Rectal smooth muscle tissue (tissue), 1 donor: ENCODE results near the gene KCTD10.
A peak's percentile ranks its signal among the peaks of the same experiment; 100 is the strongest.
"Not testable (repeated sequence)": the region's sequence is repeated elsewhere in the genome, so short reads cannot be mapped to it uniquely, and the experiment has no call there.

Source experiments
- H3K27ac ChIP-seq: one replicate; pipeline ENCODE4 v1.7.0; 2013; ENCODE audit warnings: low read depth, low read length, inconsistent platforms
- H3K27me3 ChIP-seq: one replicate; pipeline ENCODE4 v1.7.0; 2013; ENCODE audit warnings: low read length; ENCODE audit not compliant: control insufficient read depth, insufficient read depth
- H3K36me3 ChIP-seq: one replicate; pipeline ENCODE4 v1.7.0; 2013; ENCODE audit warnings: low read length; ENCODE audit not compliant: control insufficient read depth, insufficient read depth
- H3K4me1 ChIP-seq: one replicate; pipeline ENCODE4 v1.7.0; 2013; ENCODE audit warnings: low read length; ENCODE audit not compliant: control insufficient read depth, insufficient read depth
- H3K4me3 ChIP-seq: one replicate; pipeline ENCODE4 v1.7.0; 2013; ENCODE audit warnings: low read length
- H3K9ac ChIP-seq: one replicate; pipeline ENCODE4 v1.7.0; 2013; ENCODE audit warnings: low read length

Gene KCTD10

DNA sequence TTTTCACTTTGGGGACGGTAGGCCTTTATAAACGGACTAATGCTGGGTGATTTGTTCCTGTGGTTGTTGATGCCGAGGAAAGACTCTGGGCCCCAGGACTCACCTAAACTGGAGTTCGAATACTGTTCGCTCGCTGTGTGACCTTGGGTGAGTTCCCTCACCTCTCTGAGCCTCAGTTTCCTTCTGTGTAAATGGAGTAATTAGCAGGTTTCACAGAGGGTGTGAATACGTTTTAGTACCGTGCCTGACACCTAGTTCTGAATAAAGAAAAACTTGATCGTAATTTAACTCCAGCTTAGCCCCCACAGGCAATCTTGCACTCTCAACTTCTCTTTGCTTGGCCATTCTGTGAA is 839 bp upstream of the KCTD10 start:
- Histone ChIP-seq H3K4me1 (peaks cover 17% of the 10 kb centered on the region), H3K9ac (peak overlapping the region; percentile 88), H3K27ac (peak overlapping the region; percentile 98), H3K36me3 (no peaks in the 10 kb centered on the region), H3K4me3 (peak overlapping the region; percentile 94), H3K27me3 (no peaks in the 10 kb centered on the region)

DNA sequence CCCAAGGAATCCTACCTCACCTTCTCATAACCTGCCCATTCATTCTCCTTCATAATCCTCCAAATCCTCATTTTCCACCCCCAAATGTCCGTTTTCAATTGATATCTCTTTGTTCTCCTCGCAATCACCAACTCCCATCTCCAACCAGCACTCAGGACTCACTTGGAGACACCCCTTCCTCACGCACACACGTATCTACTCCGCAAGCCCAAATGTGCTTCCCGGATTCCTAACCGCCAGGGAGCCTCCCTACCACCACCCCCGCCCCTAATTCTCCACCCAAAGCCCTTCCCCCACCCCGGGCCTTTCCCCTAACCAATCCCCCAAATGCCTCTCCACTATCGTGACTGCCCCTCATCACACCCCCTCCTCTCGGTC is 304 bp downstream of the KCTD10 start:
- H3K9ac ChIP-seq, result peak overlapping the region; percentile 88
- peaks cover 17% of the 10 kb centered on the region for H3K4me1 ChIP-seq
- no peaks in the 10 kb centered on the region for H3K27me3 ChIP-seq
- H3K27ac ChIP-seq, result peak overlapping the region; percentile 98
- no peaks in the 10 kb centered on the region for H3K36me3 ChIP-seq
- peak overlapping the region; percentile 94 for H3K4me3 ChIP-seq

DNA sequence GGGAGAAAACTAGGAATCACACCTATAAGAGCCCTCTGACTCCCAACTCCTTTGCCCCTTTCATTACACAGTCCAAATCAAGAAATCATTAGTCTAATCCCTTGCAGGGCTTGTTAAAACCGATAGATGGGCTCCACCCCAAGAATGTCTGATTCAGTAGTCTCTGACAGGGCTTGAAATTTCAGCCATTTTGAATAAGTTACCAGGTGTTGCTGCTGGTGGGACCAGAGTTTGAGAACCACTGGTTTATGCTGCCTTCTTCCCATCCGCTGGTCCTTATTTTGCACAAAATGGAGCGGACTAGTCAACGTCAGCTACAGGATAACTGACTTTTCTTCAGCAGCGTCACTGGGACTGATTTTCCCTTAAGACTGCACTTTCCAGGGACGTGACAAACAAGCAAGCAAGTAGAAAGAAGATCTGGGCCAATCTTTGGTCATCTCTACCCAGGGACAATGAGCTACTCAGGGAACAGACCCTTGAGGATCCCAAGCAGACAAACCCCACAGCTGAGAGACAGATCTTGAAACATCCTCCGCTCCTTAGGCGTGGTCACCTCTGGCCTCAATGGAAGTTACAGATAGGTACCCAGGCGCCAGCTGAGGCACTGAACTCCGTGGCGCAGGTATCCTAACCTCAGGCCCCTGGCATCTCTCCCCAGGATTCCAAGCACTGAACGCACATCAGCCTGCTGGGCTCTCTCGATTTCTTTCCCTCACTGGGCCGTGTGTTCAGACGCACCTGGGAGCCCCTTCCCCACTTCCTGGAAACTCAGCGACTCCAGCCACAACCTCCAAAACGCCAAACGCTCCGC is 900 bp downstream of the KCTD10 start:
- H3K4me3 ChIP-seq, result peak overlapping the region; percentile 94
- H3K27ac ChIP-seq, result peak overlapping the region; percentile 98
- no peaks in the 10 kb centered on the region for H3K36me3 ChIP-seq
- no peaks in the 10 kb centered on the region for H3K27me3 ChIP-seq
- peaks cover 17% of the 10 kb centered on the region for H3K4me1 ChIP-seq
- H3K9ac ChIP-seq, result peak overlapping the region; percentile 59

GRCh38 chr12:109475121-109475520 is 2.0 kb downstream of the KCTD10 start:
- no peaks in the 10 kb centered on the region for H3K36me3 ChIP-seq
- no peak overlapping the region for H3K27ac ChIP-seq
- H3K4me3 ChIP-seq, result no peak overlapping the region
- no peaks in the 10 kb centered on the region for H3K27me3 ChIP-seq
- no peak overlapping the region for H3K9ac ChIP-seq
- peaks cover 18% of the 10 kb centered on the region for H3K4me1 ChIP-seq

GRCh38 chr12:109473526-109474270 is 3.4 kb downstream of the KCTD10 start:
- not testable (repeated sequence) for H3K9ac ChIP-seq, H3K4me3 ChIP-seq, H3K27ac ChIP-seq, H3K27me3 ChIP-seq, H3K36me3 ChIP-seq
- H3K4me1 ChIP-seq, result peaks cover 18% of the 10 kb centered on the region

DNA sequence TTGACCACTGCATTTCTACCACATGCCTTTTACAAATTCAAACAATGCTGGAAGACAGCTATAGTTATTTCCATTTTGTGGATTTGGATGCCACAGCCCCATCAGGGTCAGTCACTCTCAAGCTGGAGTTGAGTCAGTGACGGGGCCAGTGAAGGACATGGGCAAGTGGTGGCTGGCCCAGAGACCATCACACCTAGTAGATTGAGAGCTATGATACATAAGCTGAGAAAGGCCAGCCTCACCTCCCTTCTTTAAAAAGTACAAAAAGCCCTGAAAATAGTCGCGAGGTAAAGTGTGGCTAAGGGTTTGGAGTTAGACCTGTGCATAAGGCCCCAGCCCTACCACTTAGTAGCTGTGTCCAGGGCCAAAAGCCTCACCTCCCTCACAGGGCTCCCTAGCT is 4.1 kb downstream of the KCTD10 start:
- Histone ChIP-seq H3K27ac (no peak overlapping the region), H3K9ac (no peak overlapping the region), H3K27me3 (no peaks in the 10 kb centered on the region), H3K36me3 (peaks cover 5% of the 10 kb centered on the region), H3K4me1 (peaks cover 22% of the 10 kb centered on the region), H3K4me3 (no peak overlapping the region)

DNA sequence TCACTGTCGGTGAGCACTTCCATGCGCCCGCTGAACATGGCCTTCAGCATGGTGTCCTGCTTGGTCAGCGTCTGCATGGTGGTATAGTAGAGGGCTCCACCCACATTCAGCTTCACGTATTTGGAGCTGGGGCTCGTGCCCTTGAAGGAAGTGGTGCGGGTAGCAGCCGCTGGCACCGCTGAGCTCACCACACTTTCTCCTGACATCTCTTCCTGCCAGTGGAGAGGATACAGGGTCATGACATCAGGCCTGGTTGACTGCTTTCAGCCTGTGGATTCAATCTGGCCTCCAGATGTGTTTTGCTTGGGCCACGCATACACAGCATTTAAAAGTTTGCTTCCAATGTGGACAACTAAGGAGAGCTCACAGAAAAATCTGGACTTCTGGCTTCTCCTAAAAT is 7.6 kb downstream of the KCTD10 start:
- H3K9ac ChIP-seq, result no peak overlapping the region
- no peak overlapping the region for H3K27ac ChIP-seq
- peaks cover 42% of the 10 kb centered on the region for H3K4me1 ChIP-seq
- H3K36me3 ChIP-seq, result peaks cover 5% of the 10 kb centered on the region
- no peaks in the 10 kb centered on the region for H3K27me3 ChIP-seq
- H3K4me3 ChIP-seq, result no peak overlapping the region

- Histone ChIP-seq H3K4me1 (peaks cover 52% of the 10 kb centered on the region), H3K9ac (no peak overlapping the region), H3K4me3 (no peak overlapping the region), H3K27ac (peak overlapping the region; percentile 97), H3K36me3 (peaks cover 5% of the 10 kb centered on the region), H3K27me3 (no peaks in the 10 kb centered on the region)
Measured at GRCh38 chr12:109467978-109468676, 9.0 kb downstream of the KCTD10 start.

DNA sequence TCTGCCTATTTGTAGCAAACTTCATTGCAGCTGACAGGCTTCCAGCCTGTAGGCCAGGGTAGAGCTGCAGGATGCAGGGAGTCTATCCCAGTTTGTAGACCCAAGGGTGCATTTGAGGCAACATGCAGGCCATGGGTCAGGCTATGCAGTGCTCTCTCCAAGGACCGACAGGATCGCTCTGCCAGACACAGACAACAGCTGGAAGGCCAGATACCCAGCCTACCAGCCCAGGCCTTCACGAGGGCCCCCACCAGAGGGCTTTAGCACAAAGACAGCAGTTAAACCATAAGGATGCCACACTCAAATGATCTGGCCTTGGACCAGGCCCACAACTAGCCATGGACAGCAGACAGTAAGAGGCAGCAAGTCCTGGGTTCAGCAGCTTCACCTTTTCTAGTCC is 10.3 kb downstream of the KCTD10 start:
- Histone ChIP-seq H3K4me1 (peaks cover 64% of the 10 kb centered on the region), H3K4me3 (no peak overlapping the region), H3K27ac (peak overlapping the region; percentile 97), H3K36me3 (peaks cover 5% of the 10 kb centered on the region), H3K9ac (no peak overlapping the region), H3K27me3 (no peaks in the 10 kb centered on the region)

DNA sequence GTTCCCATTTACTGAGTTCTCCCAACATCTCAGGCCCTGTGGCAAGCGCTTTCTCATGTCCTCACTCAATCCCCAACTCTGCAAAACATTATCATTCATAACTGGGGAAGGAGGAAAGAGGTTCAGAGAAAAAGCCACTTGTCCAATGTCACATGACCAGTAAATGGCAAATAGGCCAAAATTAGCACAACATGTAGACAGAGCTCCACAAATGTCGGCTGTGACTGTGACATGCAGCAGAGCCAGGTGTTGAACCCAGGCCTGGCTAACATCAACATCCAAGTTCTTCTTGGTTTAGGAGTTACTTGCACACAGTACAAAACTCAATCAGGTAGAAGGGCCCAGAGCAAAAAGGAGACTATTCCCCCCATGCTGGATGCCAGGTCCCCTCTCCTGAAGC is 10.8 kb downstream of the KCTD10 start:
- Histone ChIP-seq H3K36me3 (peaks cover 5% of the 10 kb centered on the region), H3K4me3 (no peak overlapping the region), H3K27ac (peak overlapping the region; percentile 97), H3K27me3 (no peaks in the 10 kb centered on the region), H3K9ac (no peak overlapping the region), H3K4me1 (peaks cover 69% of the 10 kb centered on the region)

DNA sequence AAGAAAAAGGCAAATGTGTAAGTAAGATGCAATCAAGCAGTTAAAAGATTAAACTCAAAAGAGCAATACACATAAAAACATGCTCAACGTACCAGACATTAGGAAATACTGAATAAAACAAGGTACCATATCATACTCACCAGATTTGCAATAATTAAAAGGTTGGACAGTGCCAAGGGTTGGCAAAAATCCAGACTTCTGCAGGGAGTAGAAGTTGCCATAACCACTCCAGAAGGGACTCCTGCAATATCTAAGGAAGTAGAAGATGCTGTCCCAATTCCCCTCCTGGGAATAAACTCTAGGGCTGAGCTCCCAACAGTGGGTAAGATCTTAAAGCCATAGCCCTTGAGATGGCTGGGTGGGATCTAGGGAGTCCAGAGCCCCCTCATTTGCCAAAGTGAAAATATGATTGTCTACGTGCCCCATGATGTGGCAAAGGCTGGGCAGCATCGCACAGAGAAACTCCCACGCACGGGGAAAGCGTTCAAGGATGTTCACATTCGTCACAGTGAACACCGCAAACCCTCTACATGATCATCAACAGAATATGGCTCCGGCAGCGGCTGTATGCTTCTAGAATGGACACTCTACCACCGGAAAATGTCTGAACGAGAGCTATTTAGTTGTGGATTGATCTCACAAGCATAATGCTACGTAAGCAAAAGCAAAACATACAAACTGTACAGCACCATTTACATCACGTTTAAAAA is 12.3 kb downstream of the KCTD10 start:
- Histone ChIP-seq H3K36me3 (peaks cover 5% of the 10 kb centered on the region), H3K4me1 (peaks cover 80% of the 10 kb centered on the region), H3K27ac (peak overlapping the region; percentile 97), H3K9ac (no peak overlapping the region), H3K27me3 (no peaks in the 10 kb centered on the region), H3K4me3 (no peak overlapping the region)

- Histone ChIP-seq H3K4me3 (peak overlapping the region; percentile 20), H3K36me3 (no peaks in the 10 kb centered on the region), H3K27ac (peak overlapping the region; percentile 97), H3K27me3 (no peaks in the 10 kb centered on the region), H3K9ac (peak overlapping the region; percentile 19), H3K4me1 (peaks cover 90% of the 10 kb centered on the region)
Measured at GRCh38 chr12:109463756-109464155, 13.3 kb downstream of the KCTD10 start.
